ENCODE data around the gene KLF9.

The KLF9 gene

DNA sequence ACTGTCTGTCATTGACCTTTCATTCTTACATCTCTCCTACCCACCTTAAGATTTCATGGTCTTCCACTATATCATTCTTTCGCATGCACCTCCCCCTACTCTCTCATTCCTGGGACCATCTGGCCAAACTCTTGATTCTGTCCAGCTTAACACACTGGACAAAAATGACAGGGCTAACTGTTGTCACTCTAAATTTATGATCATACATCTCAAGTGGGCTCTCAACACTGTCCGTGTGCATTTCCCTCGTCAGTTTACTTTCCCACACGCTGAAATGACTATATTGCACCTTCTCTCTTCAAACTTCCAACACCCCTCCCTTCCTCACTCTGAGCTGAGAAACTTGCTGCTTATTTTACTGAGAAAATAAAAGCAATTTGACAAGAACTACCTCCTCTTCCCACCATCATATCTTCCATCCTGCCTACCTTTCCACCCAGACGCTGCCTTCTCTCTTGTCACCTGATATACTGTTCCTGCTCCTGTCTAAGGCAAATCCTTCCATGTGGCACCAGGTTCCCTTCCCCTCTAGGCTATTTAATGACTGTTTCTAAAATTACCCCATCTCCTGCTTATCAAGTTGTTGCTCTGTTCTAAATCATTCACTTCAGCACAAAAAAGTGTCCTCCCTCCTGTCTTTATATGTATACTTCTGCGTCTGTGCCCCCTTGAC lies 8.1 kb upstream of the KLF9 start:
- DNase-seq (ENCODE audit: low read depth in 4 of 4, low spot score in 1 of 4), result no peak

- DNase-seq (ENCODE audit: low read depth in 4 of 4, low spot score in 1 of 4), result no peak
Measured at GRCh38 chr9:70421272-70422180, 7.1 kb upstream of the KLF9 start.

GRCh38 chr9:70420441-70421271 lies 6.2 kb upstream of the KLF9 start:
- peak in 2 of 4 experiments; percentile 35 to 42 for DNase-seq (ENCODE audit: low read depth in 4 of 4, low spot score in 1 of 4)

DNA sequence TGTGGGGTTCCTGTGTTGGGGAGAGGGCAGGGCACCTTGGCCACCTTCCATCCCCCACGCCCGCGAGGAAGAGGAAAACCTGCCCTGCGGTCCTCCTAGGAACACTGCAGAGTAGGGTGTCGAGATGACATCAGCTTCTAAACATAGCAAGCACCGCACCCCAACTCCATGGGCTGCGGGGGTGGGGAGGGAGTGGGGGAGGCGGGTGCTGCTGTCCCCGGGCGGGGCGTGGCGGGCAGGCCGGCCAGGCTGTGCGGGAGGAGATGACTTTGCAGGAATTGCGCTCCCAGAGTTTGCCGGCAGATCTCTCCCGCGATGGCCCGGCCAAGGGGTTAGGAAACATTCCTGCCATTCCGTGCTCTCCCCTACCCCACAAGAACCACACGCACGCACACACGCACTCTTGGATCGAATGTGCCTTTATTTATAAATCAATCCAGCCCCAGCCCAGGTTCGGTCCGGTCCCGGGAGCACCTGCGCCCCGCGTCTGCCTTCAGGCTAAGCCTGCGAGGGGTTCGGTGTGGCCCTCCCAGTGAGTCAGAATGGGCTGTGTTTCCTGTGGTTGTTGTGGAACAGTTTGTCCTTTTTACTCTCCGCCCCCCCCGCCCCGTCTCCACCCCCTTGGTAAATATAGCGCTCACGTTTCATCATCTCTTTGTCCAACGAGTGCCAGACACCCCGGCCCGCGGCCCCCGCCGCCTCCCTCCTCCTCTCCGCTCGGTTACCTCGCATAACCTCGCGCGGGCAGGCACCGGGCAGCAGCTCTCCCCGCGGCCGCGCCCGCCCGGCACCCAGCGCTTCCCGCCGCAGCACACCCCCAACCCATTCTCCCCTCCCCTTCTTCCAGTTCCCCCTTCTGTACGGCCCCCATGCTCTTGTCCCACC lies 5.3 kb upstream of the KLF9 start:
- DNase-seq (ENCODE audit: low read depth in 4 of 4, low spot score in 1 of 4), result peak; percentile 68 to 81 (median 72)

GRCh38 chr9:70418822-70419555 lies 4.5 kb upstream of the KLF9 start:
- peak; percentile 55 to 74 (median 70) for DNase-seq (ENCODE audit: low read depth in 4 of 4, low spot score in 1 of 4)

GRCh38 chr9:70415476-70415875 lies 1.0 kb upstream of the KLF9 start:
- no peak for DNase-seq (ENCODE audit: low read depth in 4 of 4, low spot score in 1 of 4)

DNA sequence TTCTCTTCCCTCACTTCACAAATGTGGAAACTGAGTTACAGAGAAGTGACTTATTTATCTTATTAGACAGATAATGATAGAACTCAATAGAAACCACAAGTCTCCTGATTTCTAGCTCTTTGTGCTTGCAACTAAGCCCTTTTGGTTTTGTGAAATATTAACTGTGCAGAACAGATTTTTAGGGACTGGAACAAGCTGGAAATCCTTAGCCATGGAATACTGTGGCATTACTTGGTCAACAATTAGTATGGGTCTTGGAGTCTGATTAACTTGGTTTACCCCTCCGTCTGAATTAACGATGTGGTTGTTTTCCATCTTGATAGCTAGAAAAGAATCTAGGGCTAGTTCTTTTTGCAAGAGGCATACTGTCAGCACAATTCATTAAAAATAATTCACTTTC lies 584 bp upstream of the KLF9 start:
- no peak for DNase-seq (ENCODE audit: low read depth in 4 of 4, low spot score in 1 of 4)

DNA sequence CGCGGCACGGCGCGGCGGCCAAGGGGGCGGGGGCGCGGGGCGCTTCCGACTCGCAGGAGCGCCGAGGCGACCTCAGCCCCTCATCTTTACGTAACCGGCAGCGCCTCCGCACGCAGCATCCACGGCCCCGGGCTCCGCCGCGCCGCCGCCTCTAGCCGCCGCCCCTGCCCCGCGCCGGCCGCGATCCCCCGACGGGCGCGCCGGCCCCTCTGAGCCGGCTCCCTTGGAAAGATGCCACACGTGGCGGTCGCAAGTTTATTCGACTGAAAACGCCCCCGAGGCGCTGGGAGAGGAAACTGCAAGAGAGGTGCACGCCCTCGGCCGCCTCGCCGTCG lies 1.0 kb downstream of the KLF9 start:
- DNase-seq (ENCODE audit: low read depth in 4 of 4, low spot score in 1 of 4), result peak in 2 of 4 experiments; percentile 16 to 51

- peak in 1 of 4 experiments; percentile 26 for DNase-seq (ENCODE audit: low read depth in 4 of 4, low spot score in 1 of 4)
Measured at GRCh38 chr9:70412832-70413463, 1.5 kb downstream of the KLF9 start.

- peak; percentile 40 to 69 (median 54) for DNase-seq (ENCODE audit: low read depth in 4 of 4, low spot score in 1 of 4)
Measured at GRCh38 chr9:70411930-70412831, 2.3 kb downstream of the KLF9 start.

DNA sequence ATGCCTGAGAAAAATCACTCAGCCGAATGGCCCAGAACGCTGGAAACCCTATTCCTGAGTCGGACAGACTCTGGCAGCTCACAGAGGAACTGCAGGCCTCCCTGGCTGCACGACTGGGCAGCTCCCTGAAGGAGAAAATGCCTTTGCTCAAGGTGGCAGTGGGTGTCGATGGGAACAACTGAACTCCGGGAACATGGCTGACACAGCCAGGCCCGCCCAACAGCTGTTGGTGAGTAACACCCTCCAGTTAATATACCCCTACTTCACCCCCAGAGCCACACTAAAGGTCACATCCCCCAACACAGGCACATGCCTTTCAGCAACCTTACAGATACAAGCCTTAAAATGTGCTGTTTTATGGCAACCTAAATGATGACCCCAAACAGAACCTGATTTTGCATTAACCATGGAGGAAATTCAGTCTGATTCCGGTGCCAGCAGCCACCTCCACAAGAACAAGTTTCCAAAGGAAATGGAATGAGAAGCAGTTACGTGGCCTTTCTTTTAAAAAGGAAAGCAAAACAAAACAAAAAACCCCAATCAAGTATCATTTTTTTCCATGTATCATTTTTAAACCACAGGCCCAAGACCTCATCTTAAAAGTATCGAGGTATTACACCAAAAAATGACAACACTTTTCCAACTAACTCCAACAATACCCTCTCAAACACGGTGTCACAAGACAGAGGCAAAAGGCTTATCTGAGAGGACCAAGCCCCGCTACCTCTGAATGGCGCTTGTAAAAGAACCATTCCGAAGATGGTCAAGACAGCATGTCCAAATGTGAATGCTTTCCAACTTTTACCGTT lies 3.1 kb downstream of the KLF9 start:
- peak in 1 of 4 experiments; percentile 38 for DNase-seq (ENCODE audit: low read depth in 4 of 4, low spot score in 1 of 4)

- DNase-seq (ENCODE audit: low read depth in 4 of 4, low spot score in 1 of 4), result no peak
Measured at GRCh38 chr9:70410368-70410767, 4.1 kb downstream of the KLF9 start.

- no peak for DNase-seq (ENCODE audit: low read depth in 4 of 4, low spot score in 1 of 4)
Measured at GRCh38 chr9:70409800-70410199, 4.7 kb downstream of the KLF9 start.

DNA sequence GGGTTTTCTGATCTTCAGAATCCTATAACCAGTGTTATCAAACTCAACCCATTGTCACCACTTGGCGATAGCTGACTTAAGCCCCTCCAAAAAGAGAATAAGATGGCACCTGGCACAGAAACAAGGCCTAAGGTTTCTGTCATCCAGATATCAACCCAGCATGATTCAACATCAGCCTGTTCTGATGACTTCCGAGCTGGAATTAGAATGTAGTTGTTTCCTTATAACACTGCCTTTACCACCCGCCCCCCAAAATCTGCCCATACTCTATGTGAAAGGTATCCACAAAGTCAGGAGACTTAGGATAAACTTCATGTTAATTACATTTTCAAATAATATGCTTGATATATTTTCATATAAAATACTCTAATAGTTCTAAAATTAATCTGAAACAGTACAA lies 5.2 kb downstream of the KLF9 start:
- no peak for DNase-seq (ENCODE audit: low read depth in 4 of 4, low spot score in 1 of 4)

DNA sequence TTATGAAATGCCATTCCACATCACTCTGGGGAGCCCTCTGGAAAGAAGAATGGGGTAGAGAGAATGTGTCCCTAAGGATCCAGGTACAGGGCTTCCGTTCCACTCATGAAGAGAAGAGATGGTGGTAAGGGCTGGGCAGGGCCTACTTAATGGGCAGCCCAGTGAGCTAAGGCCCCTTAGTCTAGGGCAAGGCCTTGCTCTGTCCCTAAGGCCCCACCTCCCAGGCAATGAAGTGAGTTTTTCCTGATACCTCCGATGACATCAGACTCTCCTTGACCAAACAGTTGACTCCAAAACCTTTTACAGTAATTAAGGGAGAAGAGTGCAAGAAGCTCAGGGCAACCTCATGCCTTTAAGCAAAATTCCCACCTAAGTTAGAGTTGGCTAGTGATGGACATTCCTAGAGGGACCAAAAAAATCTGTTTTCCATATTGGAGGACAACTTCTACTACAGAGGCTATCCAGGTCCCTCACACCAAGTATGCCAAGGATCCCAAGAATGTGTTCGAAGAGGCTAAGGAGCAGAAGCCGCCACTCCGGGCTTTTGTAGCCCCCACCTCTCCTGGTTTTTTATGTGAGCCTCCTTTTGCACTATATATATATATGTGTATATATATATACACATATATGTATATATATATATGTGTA lies 5.9 kb downstream of the KLF9 start:
- no peak for DNase-seq (ENCODE audit: low read depth in 4 of 4, low spot score in 1 of 4)

GRCh38 chr9:70407081-70407503 lies 7.4 kb downstream of the KLF9 start:
- no peak for DNase-seq (ENCODE audit: low read depth in 4 of 4, low spot score in 1 of 4)

DNA sequence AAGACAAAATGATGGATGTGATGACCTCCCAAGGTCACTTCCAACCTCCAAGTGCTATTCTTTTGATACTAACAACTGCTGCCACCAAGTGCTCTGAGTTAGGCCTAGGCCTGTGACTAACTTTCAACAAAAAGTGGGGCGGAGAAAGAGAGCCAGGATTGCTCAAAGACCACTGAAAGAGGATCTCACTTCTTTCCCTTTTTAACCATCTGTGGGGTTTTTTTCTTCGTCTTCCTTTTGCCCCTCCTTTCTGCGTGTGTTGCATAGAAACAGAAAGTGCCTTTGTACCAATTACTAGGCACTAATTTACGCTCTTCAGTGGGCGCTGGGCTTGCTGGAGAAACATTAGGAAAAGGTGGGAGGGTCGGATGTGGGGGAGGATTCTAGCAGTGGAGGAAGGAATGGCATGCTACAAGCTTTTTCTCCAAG lies 8.0 kb downstream of the KLF9 start:
- no peak for DNase-seq (ENCODE audit: low read depth in 4 of 4, low spot score in 1 of 4)
